HEK293 (cell line): ENCODE results near the gene CHMP5.

Experiments used
- CTCF ChIA-PET: fragments of 350-600 bp; formaldehyde crosslinking; extraction: SDS; loops from one replicate; lab custom pipeline; 2021; ENCODE audit warnings: antibody characterized with exemption; lab: Yijun Ruan, JAX
- POLR2A ChIA-PET: fragments of 300-600 bp; formaldehyde crosslinking; extraction: SDS; loops from one replicate; lab custom pipeline; 2020; ENCODE audit warnings: antibody characterized with exemption, inconsistent platforms; lab: Yijun Ruan, JAX
- H3K27ac ChIP-seq: fragments of 200-500 bp; sonication (Bioruptor generic); 2 replicates; pipeline ENCODE4 v1.5.1; 2014; ENCODE audit warnings: low read depth, low read length, control low read depth, inconsistent platforms; ENCODE audit errors: extremely low read depth
- H3K36me3 ChIP-seq, 2 experiments: fragments of 200-500 bp in 1 of 2; sonication (Bioruptor generic) in 1 of 2; 1 replicate in 1 of 2; 2 replicates in 1 of 2; pipeline ENCODE4 v1.5.1; 2014 to 2017; ENCODE audit warnings: inconsistent platforms in 2 of 2, low read length in 2 of 2; ENCODE audit not compliant: control insufficient read depth in 2 of 2, insufficient read depth in 1 of 2
- H3K4me1 ChIP-seq: fragments of 200-500 bp; sonication (Bioruptor generic); 2 replicates; pipeline ENCODE4 v1.5.1; 2014; ENCODE audit warnings: mild to moderate bottlenecking, low read length, inconsistent platforms; ENCODE audit not compliant: control insufficient read depth, insufficient read depth
- H3K4me3 ChIP-seq: 2 replicates; pipeline ENCODE4 v1.5.1; 2011; ENCODE audit warnings: low read depth, mild to moderate bottlenecking, control low read depth, low read length, moderate library complexity
- H3K9me3 ChIP-seq: fragments of 200-500 bp; sonication (Bioruptor generic); 2 replicates; pipeline ENCODE4 v1.5.1; 2014; ENCODE audit warnings: low read depth, low read length, inconsistent platforms; ENCODE audit not compliant: control insufficient read depth, insufficient read depth
- GLI4 ChIP-seq: fragments of 450-650 bp; formaldehyde crosslinking; IDR thresholded peaks from 2 replicates; pipeline ENCODE4 v1.5.1; 2016; ENCODE audit warnings: missing biosample characterization, missing genetic modification characterization
- GLIS1 ChIP-seq: fragments of 450-650 bp; formaldehyde crosslinking; IDR thresholded peaks from 2 replicates; pipeline ENCODE4 v1.5.1; 2016; ENCODE audit warnings: missing biosample characterization, missing genetic modification characterization
- KLF1 ChIP-seq: fragments of 450-650 bp; formaldehyde crosslinking; IDR thresholded peaks from 2 replicates; pipeline ENCODE4 v1.5.1; 2016; ENCODE audit warnings: missing biosample characterization, missing genetic modification characterization
- ZBTB49 ChIP-seq: fragments of 450-650 bp; formaldehyde crosslinking; IDR thresholded peaks from 2 replicates; pipeline ENCODE4 v1.5.1; 2016; ENCODE audit warnings: missing biosample characterization, missing genetic modification characterization, low read depth
- ZNF311 ChIP-seq: fragments of 450-650 bp; formaldehyde crosslinking; IDR thresholded peaks from 2 replicates; pipeline ENCODE4 v1.5.1; 2017; ENCODE audit warnings: missing biosample characterization, missing genetic modification characterization, borderline replicate concordance
- ZNF426 ChIP-seq: fragments of 450-650 bp; formaldehyde crosslinking; IDR thresholded peaks from 2 replicates; pipeline ENCODE4 v1.5.1; 2017; ENCODE audit warnings: missing biosample characterization, missing genetic modification characterization, mild to moderate bottlenecking, inconsistent platforms, moderate library complexity
- ZNF529 ChIP-seq: fragments of 450-650 bp; formaldehyde crosslinking; IDR thresholded peaks from 2 replicates; pipeline ENCODE4 v1.5.1; 2017; ENCODE audit warnings: missing genetic modification characterization, missing biosample characterization; ENCODE audit not compliant: insufficient replicate concordance
- ZNF571 ChIP-seq: fragments of 450-650 bp; formaldehyde crosslinking; IDR thresholded peaks from 2 replicates; pipeline ENCODE4 v1.5.0; 2017; ENCODE audit warnings: missing biosample characterization, missing genetic modification characterization
- ZNF610 ChIP-seq: fragments of 450-650 bp; formaldehyde crosslinking; IDR thresholded peaks from 2 replicates; pipeline ENCODE4 v1.5.1; 2016; ENCODE audit warnings: missing biosample characterization, missing genetic modification characterization, borderline replicate concordance
- ZNF623 ChIP-seq: fragments of 450-650 bp; formaldehyde crosslinking; IDR thresholded peaks from 2 replicates; pipeline ENCODE4 v1.5.1; 2016; ENCODE audit warnings: missing biosample characterization, missing genetic modification characterization
- ZNF664 ChIP-seq: fragments of 450-650 bp; formaldehyde crosslinking; IDR thresholded peaks from 2 replicates; pipeline ENCODE4 v1.5.1; 2016; ENCODE audit warnings: missing biosample characterization, missing genetic modification characterization
- ZNF830 ChIP-seq: fragments of 450-650 bp; IDR thresholded peaks from 2 replicates; pipeline ENCODE4 v1.5.0; 2018; ENCODE audit warnings: missing biosample characterization, missing genetic modification characterization, low read depth, mild to moderate bottlenecking, moderate library complexity
- ZNF843 ChIP-seq: fragments of 450-650 bp; formaldehyde crosslinking; IDR thresholded peaks from 2 replicates; pipeline ENCODE4 v1.5.1; 2016; ENCODE audit warnings: missing biosample characterization, missing genetic modification characterization
- TF ChIP-seq, protein P1 (sequence below): fragments of 450-650 bp; formaldehyde crosslinking; IDR thresholded peaks from 2 replicates; pipeline ENCODE4 v1.5.0; 2017; ENCODE audit warnings: missing biosample characterization, missing genetic modification characterization, borderline replicate concordance
- TF ChIP-seq, protein P2 (sequence below): fragments of 450-650 bp; formaldehyde crosslinking; IDR thresholded peaks from 2 replicates; pipeline ENCODE4 v1.5.1; 2017; ENCODE audit warnings: missing biosample characterization, missing genetic modification characterization
- TF ChIP-seq, protein P3 (sequence below): fragments of 450-650 bp; formaldehyde crosslinking; IDR thresholded peaks from 2 replicates; pipeline ENCODE4 v1.5.1; 2016; ENCODE audit warnings: missing biosample characterization, missing genetic modification characterization
- TF ChIP-seq, protein P4 (sequence below): fragments of 450-650 bp; formaldehyde crosslinking; conservative IDR thresholded peaks from 2 replicates; pipeline ENCODE4 v1.5.1; 2016; ENCODE audit warnings: low read depth, missing biosample characterization, missing genetic modification characterization
- TF ChIP-seq, protein P5 (sequence below): fragments of 450-650 bp; formaldehyde crosslinking; optimal IDR thresholded peaks from 2 replicates; pipeline ENCODE3; 2016; ENCODE audit warnings: missing biosample characterization, mild to moderate bottlenecking, missing genetic modification characterization

Gene CHMP5

DNA sequence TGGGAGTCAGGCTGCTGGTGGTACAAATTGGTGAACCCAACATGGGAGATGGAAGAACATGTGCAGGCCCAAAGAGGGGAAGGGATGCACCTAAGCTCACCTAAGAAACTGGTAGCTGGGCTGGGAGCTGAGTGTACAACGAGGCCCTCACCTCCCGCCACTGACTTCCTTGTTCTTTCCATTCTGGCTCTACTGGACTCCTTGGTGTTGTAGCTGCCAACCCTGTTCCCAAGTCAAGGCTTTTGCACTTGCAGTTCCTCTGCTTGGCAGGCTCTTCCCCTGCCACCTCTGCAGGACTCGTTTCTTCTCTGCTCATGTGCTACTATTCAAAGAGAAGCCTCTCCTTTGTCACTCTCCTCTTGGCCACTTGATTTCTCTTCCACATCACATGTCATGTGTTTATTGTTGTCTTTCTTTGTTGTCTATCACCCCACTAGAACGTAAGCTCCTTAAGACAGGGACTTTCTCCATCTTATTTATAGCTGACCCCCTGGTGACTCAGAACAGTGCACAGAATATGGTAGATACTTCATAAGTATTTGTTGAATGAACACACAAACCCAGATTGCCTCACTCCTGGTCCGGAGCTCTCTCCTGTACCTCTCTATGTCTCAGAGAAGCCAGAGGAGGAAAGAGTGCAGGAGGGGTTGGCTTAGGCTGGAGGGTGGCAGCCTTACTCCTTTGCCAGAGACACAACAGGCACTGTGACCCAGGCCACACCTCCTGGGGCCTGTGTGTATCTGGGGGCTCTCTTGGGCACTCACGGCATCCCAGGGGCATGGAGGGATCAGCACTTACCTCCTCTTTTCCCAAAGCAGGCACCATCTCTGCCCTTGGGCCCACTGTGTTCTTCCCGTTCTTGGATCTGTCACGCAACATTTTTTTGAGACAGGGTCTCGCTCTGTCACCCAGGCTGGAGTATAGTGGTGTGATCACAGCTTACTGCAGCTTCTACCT is 30.1 kb upstream of the CHMP5 start (continued):
- TF ChIP-seq, protein P1, sequence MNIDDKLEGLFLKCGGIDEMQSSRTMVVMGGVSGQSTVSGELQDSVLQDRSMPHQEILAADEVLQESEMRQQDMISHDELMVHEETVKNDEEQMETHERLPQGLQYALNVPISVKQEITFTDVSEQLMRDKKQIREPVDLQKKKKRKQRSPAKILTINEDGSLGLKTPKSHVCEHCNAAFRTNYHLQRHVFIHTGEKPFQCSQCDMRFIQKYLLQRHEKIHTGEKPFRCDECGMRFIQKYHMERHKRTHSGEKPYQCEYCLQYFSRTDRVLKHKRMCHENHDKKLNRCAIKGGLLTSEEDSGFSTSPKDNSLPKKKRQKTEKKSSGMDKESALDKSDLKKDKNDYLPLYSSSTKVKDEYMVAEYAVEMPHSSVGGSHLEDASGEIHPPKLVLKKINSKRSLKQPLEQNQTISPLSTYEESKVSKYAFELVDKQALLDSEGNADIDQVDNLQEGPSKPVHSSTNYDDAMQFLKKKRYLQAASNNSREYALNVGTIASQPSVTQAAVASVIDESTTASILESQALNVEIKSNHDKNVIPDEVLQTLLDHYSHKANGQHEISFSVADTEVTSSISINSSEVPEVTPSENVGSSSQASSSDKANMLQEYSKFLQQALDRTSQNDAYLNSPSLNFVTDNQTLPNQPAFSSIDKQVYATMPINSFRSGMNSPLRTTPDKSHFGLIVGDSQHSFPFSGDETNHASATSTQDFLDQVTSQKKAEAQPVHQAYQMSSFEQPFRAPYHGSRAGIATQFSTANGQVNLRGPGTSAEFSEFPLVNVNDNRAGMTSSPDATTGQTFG (tag by site-specific recombination): no peak
- TF ChIP-seq ZNF830 (no peak), GLI4 (tag by site-specific recombination) (no peak), ZNF664 (tag by site-specific recombination) (no peak), ZBTB49 (tag by site-specific recombination) (no peak), GLIS1 (tag by site-specific recombination) (no peak)
- TF ChIP-seq, protein P2, sequence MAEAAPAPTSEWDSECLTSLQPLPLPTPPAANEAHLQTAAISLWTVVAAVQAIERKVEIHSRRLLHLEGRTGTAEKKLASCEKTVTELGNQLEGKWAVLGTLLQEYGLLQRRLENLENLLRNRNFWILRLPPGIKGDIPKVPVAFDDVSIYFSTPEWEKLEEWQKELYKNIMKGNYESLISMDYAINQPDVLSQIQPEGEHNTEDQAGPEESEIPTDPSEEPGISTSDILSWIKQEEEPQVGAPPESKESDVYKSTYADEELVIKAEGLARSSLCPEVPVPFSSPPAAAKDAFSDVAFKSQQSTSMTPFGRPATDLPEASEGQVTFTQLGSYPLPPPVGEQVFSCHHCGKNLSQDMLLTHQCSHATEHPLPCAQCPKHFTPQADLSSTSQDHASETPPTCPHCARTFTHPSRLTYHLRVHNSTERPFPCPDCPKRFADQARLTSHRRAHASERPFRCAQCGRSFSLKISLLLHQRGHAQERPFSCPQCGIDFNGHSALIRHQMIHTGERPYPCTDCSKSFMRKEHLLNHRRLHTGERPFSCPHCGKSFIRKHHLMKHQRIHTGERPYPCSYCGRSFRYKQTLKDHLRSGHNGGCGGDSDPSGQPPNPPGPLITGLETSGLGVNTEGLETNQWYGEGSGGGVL (tag by site-specific recombination): no peak

GRCh38 chr9:33236571-33236970 is 28.3 kb upstream of the CHMP5 start:
- no peaks in the 10 kb centered on the region for H3K9me3 ChIP-seq
- ChIA-PET POLR2A (interaction anchor here (1.2 kb wide), 1 partner anchor 54 kb away, joined by 3 read pairs; the partner anchor contains the start of gene NFX1), CTCF (interaction anchor here (0.5 to 1.0 kb wide), 4 partner anchors 10 to 50 kb away, joined by 3 to 7 read pairs (median 3); no protein-coding TSS in a partner anchor)
- H3K27ac ChIP-seq: no peak overlapping the region
- H3K4me1 ChIP-seq: peaks cover 11% of the 10 kb centered on the region
- no peaks in the 10 kb centered on the region for H3K36me3 ChIP-seq
- H3K4me3 ChIP-seq: no peak overlapping the region
- no peak for TF ChIP-seq ZNF623
- TF ChIP-seq ZNF610 (tag by site-specific recombination): no peak
- TF ChIP-seq ZNF843 (tag by site-specific recombination): no peak
- no peak for TF ChIP-seq ZBTB49 (tag by site-specific recombination)
- TF ChIP-seq, protein P3, sequence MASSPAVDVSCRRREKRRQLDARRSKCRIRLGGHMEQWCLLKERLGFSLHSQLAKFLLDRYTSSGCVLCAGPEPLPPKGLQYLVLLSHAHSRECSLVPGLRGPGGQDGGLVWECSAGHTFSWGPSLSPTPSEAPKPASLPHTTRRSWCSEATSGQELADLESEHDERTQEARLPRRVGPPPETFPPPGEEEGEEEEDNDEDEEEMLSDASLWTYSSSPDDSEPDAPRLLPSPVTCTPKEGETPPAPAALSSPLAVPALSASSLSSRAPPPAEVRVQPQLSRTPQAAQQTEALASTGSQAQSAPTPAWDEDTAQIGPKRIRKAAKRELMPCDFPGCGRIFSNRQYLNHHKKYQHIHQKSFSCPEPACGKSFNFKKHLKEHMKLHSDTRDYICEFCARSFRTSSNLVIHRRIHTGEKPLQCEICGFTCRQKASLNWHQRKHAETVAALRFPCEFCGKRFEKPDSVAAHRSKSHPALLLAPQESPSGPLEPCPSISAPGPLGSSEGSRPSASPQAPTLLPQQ (tag by site-specific recombination): no peak
- no peak for TF ChIP-seq KLF1 (tag by site-specific recombination)
- no peak for TF ChIP-seq ZNF311 (tag by site-specific recombination)
- TF ChIP-seq ZNF426: no peak
- no peak for TF ChIP-seq GLIS1 (tag by site-specific recombination)
- TF ChIP-seq, protein P4, sequence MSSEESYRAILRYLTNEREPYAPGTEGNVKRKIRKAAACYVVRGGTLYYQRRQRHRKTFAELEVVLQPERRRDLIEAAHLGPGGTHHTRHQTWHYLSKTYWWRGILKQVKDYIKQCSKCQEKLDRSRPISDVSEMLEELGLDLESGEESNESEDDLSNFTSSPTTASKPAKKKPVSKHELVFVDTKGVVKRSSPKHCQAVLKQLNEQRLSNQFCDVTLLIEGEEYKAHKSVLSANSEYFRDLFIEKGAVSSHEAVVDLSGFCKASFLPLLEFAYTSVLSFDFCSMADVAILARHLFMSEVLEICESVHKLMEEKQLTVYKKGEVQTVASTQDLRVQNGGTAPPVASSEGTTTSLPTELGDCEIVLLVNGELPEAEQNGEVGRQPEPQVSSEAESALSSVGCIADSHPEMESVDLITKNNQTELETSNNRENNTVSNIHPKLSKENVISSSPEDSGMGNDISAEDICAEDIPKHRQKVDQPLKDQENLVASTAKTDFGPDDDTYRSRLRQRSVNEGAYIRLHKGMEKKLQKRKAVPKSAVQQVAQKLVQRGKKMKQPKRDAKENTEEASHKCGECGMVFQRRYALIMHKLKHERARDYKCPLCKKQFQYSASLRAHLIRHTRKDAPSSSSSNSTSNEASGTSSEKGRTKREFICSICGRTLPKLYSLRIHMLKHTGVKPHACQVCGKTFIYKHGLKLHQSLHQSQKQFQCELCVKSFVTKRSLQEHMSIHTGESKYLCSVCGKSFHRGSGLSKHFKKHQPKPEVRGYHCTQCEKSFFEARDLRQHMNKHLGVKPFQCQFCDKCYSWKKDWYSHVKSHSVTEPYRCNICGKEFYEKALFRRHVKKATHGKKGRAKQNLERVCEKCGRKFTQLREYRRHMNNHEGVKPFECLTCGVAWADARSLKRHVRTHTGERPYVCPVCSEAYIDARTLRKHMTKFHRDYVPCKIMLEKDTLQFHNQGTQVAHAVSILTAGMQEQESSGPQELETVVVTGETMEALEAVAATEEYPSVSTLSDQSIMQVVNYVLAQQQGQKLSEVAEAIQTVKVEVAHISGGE (tag by site-specific recombination): no peak
- TF ChIP-seq ZNF571 (tag by site-specific recombination): no peak
- TF ChIP-seq ZNF529 (tag by site-specific recombination): no peak
- TF ChIP-seq, protein P5, sequence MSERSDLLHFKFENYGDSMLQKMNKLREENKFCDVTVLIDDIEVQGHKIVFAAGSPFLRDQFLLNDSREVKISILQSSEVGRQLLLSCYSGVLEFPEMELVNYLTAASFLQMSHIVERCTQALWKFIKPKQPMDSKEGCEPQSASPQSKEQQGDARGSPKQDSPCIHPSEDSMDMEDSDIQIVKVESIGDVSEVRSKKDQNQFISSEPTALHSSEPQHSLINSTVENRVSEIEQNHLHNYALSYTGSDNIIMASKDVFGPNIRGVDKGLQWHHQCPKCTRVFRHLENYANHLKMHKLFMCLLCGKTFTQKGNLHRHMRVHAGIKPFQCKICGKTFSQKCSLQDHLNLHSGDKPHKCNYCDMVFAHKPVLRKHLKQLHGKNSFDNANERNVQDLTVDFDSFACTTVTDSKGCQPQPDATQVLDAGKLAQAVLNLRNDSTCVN (tag by site-specific recombination): no peak
